Mammary epithelial cell (primary cell): ENCODE measurements around the gene AGXT.

ENCODE experiments used
- CTCF ChIP-seq, 2 donors: IDR thresholded peaks in 1 of 2; conservative IDR thresholded peaks in 1 of 2; 2 replicates each; pipeline ENCODE4 v1.5.1; 2011 to 2012; ENCODE audit warnings: inconsistent platforms in 2 of 2, low read length in 2 of 2, mild to moderate bottlenecking in 2 of 2, control low read depth in 1 of 2, low read depth in 1 of 2; ENCODE audit not compliant: insufficient read depth in 1 of 2; ENCODE audit errors: extremely low read depth in 1 of 2
- EZH2 ChIP-seq: IDR thresholded peaks from 2 replicates; pipeline ENCODE4 v1.6.1; 2012; ENCODE audit warnings: low read length, inconsistent platforms, borderline replicate concordance

GRCh38 chr2:240878341-240878936 lies 9.8 kb downstream of the AGXT start:
- TF ChIP-seq CTCF (conservative IDR thresholded peaks at IDR 0.05 in 1 of 2, IDR thresholded peaks at IDR 0.05 in 1 of 2; ENCODE audit: extremely low read depth in 1 of 2, insufficient read depth in 1 of 2, low read depth in 1 of 2, low read length in 2 of 2), result no peak
- TF ChIP-seq EZH2, result no peak
